Measurements from ENCODE around the gene PRDM9. TPM values are rescaled to one million over a fixed set of nuclear protein-coding genes. Genes with fewer than 3 reads are reported as not detected.

The PRDM9 gene
- total RNA-seq, 1 experiment from 2014 or later: not detected

DNA sequence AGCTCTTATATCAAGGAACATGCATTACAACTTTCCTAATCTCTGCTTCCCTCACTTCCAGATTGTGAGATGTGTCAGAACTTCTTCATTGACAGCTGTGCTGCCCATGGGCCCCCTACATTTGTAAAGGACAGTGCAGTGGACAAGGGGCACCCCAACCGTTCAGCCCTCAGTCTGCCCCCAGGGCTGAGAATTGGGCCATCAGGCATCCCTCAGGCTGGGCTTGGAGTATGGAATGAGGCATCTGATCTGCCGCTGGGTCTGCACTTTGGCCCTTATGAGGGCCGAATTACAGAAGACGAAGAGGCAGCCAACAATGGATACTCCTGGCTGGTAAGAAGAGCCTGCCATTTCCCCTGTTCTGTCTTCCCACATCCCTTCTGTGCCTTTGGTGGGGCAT, 15.1 kb downstream of the PRDM9 start:
- no peak for TF ChIP-seq CTCF (conservative IDR thresholded peaks at IDR 0.05; ENCODE audit: low read depth, low read length)
- TF ChIP-seq EZH2 (IDR thresholded peaks at IDR 0.05; ENCODE audit: borderline replicate concordance, low read depth, low read length, poor library complexity, severe bottlenecking): no peak
- ChIA-PET CTCF (no interaction called here), POLR2A (ENCODE audit: low non-redundant PET) (no interaction called here)
- Histone ChIP-seq H3K27ac (ENCODE audit: low read depth, low read length, poor library complexity, severe bottlenecking) (no peak overlapping the region), H3K36me3 (ENCODE audit: insufficient read depth, low read length, poor library complexity, severe bottlenecking) (no peaks in the 10 kb centered on the region), H3K4me1 (ENCODE audit: insufficient read depth, low read length, poor library complexity, severe bottlenecking) (no peaks in the 10 kb centered on the region), H3K4me3 (ENCODE audit: low read depth, low read length, poor library complexity, severe bottlenecking) (no peak overlapping the region), H3K9me3 (ENCODE audit: low read depth, low read length, poor library complexity, severe bottlenecking) (no peaks in the 10 kb centered on the region), H3K27me3 (replicated peaks; ENCODE audit: insufficient read depth, low read depth, low read length, poor library complexity) (no peaks in the 10 kb centered on the region)
- intact Hi-C loops (cut with micrococcal nuclease; ENCODE audit: unreplicated experiment): no loop called here
- no peak for DNase-seq (ENCODE audit: low spot score)
- BruUV-seq (replicated peaks): no TSS peak

DNA sequence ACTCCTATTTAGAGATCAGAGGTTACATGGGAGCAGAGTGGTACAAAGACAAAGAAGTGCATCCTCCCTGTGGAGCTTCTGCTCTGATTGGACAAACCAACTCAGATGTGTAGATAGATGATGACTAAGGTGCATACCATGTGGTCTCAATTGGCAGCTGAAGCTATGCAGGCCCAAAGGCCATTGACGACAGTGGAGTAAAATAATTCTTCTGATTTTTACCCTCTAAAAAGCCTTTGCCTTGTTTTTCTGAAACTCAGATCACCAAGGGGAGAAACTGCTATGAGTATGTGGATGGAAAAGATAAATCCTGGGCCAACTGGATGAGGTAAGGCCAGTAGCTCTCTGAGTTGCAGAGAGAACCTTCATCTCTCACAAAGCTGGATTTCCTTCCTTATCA, 15.6 kb downstream of the PRDM9 start:
- no peaks in the 10 kb centered on the region for H3K4me1 ChIP-seq (ENCODE audit: insufficient read depth, low read length, poor library complexity, severe bottlenecking)
- ChIA-PET CTCF (no interaction called here), POLR2A (ENCODE audit: low non-redundant PET) (no interaction called here)
- no peak overlapping the region for H3K27ac ChIP-seq (ENCODE audit: low read depth, low read length, poor library complexity, severe bottlenecking)
- H3K27me3 ChIP-seq (replicated peaks; ENCODE audit: insufficient read depth, low read depth, low read length, poor library complexity): no peaks in the 10 kb centered on the region
- TF ChIP-seq EZH2 (IDR thresholded peaks at IDR 0.05; ENCODE audit: borderline replicate concordance, low read depth, low read length, poor library complexity, severe bottlenecking) (no peak), CTCF (conservative IDR thresholded peaks at IDR 0.05; ENCODE audit: low read depth, low read length) (no peak)
- H3K9me3 ChIP-seq (ENCODE audit: low read depth, low read length, poor library complexity, severe bottlenecking): no peaks in the 10 kb centered on the region
- no peaks in the 10 kb centered on the region for H3K36me3 ChIP-seq (ENCODE audit: insufficient read depth, low read length, poor library complexity, severe bottlenecking)
- no peak for DNase-seq (ENCODE audit: low spot score)
- no TSS peak for BruUV-seq (replicated peaks)
- no peak overlapping the region for H3K4me3 ChIP-seq (ENCODE audit: low read depth, low read length, poor library complexity, severe bottlenecking)
- intact Hi-C loops (cut with micrococcal nuclease; ENCODE audit: unreplicated experiment): no loop called here

GRCh38 chr5:23523998-23524397, 16.6 kb downstream of the PRDM9 start:
- Histone ChIP-seq H3K9me3 (ENCODE audit: low read depth, low read length, poor library complexity, severe bottlenecking) (no peaks in the 10 kb centered on the region), H3K4me3 (ENCODE audit: low read depth, low read length, poor library complexity, severe bottlenecking) (no peak overlapping the region), H3K27ac (ENCODE audit: low read depth, low read length, poor library complexity, severe bottlenecking) (no peak overlapping the region), H3K4me1 (ENCODE audit: insufficient read depth, low read length, poor library complexity, severe bottlenecking) (no peaks in the 10 kb centered on the region), H3K36me3 (ENCODE audit: insufficient read depth, low read length, poor library complexity, severe bottlenecking) (no peaks in the 10 kb centered on the region), H3K27me3 (replicated peaks; ENCODE audit: insufficient read depth, low read depth, low read length, poor library complexity) (no peaks in the 10 kb centered on the region)
- BruUV-seq (replicated peaks): no TSS peak
- ChIA-PET CTCF (no interaction called here), POLR2A (ENCODE audit: low non-redundant PET) (no interaction called here)
- no peak for DNase-seq (ENCODE audit: low spot score)
- intact Hi-C loops (cut with micrococcal nuclease; ENCODE audit: unreplicated experiment): no loop called here
- TF ChIP-seq EZH2 (IDR thresholded peaks at IDR 0.05; ENCODE audit: borderline replicate concordance, low read depth, low read length, poor library complexity, severe bottlenecking) (no peak), CTCF (conservative IDR thresholded peaks at IDR 0.05; ENCODE audit: low read depth, low read length) (no peak)
